Measurements from ENCODE around the gene LPAR2. TPM values are rescaled to one million over a fixed set of nuclear protein-coding genes. Genes with fewer than 3 reads are reported as not detected.
"Not testable (repeated sequence)": the region's sequence is repeated elsewhere in the genome, so short reads cannot be mapped to it uniquely, and the experiment has no call there.

The LPAR2 gene
- 44.2 and 45.2 TPM in 2 replicates for total RNA-seq

DNA sequence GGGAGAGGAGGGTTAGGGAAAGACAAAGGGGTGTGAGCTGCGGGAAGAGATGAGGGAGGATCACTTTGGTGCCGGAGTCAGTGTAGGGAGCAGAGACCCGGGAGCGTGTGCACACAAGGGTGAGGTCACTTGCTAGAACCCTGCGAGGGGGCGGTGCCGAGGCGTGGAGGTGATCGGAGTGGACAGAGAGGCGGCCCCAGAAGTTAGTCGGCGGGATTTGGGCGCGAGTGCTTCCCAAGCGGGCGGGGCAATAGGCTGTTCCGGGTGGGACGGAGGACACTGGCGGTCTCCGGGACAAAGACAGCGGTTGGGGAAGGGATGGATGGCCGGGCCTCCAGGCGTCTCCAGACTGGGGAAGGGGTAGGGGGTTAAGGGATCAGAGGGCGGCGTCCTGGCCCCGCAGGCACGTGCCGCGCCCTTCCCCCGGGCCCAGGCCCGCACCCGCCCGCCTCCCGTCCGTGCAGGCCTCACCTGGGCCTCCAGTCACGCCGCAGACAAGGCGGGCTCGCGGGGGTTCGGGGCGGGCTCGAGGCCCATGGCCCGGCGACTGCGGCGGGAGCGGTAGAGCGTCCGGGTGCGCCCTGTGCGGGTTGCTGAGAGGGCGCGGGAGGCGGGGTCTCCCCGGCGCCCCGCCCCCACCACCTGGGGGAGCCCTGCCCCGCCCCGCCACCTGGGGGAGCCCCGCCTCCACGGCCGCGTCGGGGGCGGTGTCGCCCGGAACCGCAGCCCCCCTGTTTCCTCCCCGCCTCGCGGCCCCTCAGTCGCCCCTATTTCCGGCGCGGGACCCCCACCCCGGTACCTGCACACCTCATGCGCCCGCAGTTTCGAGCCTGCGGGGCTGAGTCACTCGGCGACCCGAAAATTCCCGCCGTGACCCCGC, at the start of gene LPAR2:
Gene LPAR2, minus strand, starts transcription at position 600 of the 880 bp plus-strand sequence. CDS start 945 bp downstream, outside the sequence.
- intact Hi-C loops (cut with micrococcal nuclease) = loop anchor here (1.0 to 5.0 kb wide), 3 partner anchors 10 to 86 kb away; partner anchors contain the start of genes GMIP and PBX4

DNA sequence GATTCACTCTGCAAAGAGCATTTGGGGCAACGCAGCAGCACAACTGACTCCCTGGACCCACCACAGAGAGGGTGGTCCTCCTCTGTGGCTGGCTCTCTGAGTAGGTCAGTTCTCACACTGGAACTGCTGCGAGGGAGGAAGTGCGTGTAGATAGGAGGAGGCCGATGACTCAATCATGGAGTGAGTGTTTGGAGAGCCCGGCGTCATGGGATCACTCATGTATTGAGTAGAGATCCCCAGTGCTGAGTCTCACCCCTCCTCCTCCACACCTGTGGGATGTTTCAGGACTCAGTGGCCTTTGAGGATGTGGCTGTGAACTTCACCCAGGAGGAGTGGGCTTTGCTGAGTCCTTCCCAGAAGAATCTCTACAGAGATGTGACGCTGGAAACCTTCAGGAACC, 49.6 kb upstream of the LPAR2 start:
- intact Hi-C loops (cut with micrococcal nuclease) = no loop called here

DNA sequence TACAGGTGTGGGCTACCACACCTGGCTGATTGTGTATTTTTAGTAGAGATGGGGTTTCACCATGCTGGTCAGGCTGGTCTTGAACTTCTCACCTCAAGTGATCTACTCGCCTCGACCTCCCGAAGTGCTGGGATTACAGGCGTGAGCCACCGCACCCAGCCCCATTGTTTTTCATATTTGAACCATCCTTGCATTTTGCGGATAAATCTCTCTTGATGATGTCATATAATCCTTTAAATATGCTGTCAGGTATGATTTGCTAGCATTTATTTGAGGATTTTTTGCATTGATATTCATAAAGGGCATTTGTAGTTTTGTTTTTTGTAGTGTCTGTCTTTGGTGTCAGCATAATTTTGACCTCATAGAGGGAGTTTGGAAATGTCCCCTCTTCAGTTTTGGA, 46.3 kb upstream of the LPAR2 start:
- intact Hi-C loops (cut with micrococcal nuclease) = no loop called here

DNA sequence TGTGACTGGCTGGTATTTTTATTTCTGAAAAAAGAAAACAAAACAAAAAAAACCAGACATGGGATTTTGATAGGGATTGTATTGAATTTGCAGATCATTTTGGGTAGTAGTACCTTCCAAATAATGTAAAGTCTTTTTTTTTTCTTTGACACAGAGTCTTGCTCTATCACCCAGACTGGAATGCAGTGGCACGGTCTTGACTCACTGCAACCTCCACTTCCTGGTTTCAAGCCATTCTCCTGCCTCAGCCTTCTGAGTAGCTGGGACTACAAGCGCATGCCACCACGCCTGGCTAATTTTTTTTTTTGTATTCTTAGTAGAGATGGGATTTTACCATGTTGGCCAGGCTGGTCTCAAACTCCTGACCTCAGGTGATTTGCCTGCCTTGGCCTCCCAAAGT, 44.8 kb upstream of the LPAR2 start:
- intact Hi-C loops (cut with micrococcal nuclease) = no loop called here

DNA sequence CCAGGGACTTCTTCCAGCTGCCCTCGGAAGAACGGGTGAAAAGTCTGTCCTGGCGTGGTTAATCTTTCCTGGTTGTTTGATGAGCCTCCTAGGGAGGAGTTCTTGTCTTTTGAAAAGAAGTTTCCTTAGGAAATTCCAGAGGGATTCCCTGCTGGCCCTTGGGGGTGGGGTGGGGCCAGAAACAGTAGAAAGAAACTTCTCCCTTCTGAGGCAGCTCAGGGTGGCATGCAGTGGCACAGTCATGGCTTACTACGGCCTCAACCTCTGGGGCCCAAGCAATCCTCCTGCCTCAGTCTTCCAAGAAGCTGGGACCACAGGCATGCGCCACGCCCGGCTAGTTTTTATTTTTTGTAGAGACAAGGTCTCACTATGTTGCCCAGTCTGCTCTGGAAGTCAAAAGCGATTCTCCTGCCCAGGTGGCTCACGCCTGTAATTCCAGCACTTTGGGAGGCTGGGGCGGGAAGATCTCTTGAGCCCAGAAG, 42.1 kb upstream of the LPAR2 start:
- intact Hi-C loops (cut with micrococcal nuclease) = no loop called here

DNA sequence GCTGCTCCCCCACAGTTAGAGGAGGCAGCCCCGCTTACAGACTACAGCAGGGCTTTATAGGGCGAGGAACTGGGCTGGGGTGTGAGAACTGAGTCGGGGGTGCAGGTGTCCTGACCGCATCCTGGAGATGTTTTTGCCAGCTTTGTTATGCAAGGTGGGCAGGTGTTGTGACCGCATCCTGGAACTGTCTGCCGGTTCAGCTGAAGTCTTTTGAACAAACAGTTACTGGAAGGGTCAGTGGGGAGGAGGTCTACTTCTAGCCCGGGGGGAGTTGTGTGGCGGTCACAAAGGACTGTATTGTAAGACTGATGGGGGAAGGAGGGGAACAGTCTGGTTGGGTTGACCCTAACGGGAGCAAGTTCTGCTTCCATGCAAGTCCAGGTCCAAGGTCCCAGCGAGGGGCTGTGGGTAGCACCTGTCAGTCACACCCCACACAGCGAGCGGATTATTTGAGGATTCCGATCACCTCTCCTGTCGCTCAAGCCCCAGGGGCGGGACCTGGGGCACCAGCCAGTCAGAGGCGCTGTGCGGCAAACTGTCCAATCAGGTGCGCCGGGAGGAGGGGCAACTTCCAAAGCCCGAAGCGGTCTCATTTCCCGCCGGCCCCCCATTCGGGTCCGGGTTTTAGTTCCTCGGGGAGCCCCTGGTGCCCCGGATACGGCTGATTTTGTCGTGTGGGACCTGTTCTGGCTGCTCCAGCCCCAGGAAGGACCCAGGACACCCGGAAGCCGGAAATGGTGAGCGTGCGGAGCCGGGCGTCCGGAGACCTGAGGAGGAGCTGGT, 40.4 kb upstream of the LPAR2 start, which contains the start of gene ZNF101:
Gene ZNF101, plus strand, starts transcription at position 610 of the 783 bp plus-strand sequence. Its CDS starts 125 bp downstream, at position 735.
- intact Hi-C loops (cut with micrococcal nuclease) = loop anchor here (1.0 to 2.0 kb wide), 5 partner anchors 65 to 232 kb away; partner anchors contain the start of genes ZNF14 and ZNF93

DNA sequence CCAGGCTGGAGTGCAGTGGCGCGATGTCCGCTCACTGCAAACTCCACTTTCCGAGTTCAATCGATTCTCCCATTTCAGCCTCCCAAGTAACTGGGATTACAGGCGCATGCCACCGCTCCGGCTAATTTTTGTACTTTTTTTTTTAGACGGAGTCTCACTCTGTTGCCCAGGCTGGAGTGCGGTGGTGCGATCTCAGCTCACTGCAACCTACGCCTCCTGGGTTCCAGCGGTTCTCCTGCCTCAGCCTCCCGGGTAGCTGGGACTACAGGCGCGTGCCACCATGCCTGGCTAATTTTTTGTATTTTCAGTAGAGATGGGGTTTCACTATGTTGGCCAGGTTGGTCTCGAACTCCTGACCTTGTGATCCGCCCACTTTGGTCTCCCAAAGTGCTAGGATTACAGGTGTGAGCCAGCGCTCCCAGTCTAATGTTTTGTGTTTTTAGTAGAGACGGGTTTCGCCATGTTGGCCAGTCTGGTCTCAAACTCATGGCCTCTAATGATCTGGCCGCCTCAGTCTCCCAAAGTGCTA, 37.5 kb upstream of the LPAR2 start:
- intact Hi-C loops (cut with micrococcal nuclease) = not testable (repeated sequence)

DNA sequence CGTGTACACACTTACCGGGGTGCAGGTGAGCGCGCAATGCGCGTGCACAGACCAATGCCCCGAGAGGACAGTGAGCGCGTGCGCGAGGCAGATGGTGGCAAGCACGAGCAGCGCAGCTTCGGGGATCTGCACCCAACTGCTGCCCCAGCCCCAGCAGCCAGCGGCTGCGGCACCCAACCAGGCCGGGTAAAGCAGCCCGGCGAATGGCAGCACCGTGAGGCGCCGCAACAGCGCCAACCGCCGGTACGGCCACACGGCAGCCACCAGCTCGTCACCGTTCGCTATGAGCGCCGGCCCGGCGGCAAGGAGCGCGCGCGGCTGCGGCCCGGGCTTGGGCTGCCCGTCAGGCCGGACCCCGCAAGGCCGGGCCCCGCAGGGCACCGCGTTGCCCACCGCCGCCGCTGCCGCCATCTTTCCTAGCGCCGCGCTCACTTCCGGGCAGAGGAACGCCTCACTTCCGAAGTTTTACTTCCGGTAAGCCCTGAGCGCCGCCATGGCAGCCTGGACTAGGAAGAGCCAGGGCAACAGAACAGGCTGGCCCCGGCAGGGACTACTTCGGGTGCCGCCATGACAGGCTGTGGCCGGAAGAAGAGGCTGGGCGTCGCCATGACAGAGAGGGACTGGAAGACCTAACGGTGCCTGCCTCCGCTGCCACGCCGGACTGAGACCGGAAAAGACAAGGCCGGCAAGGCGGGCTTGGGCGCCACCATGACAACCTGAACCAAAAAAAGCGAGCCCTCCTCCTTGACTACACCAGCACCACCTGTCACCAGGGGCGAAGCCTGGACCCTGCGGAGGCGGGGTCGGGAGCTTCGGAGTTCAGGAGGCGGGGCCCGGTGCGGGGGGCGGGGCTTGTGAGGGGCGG, 35.5 kb upstream of the LPAR2 start, which contains the start of gene ATP13A1:
Gene ATP13A1, minus strand, starts transcription at position 421 of the 865 bp plus-strand sequence. Its CDS starts 10 bp downstream, at position 411.
- intact Hi-C loops (cut with micrococcal nuclease) = loop anchor here (1.0 to 5.0 kb wide), 7 partner anchors 45 to 278 kb away; partner anchors contain the start of genes PBX4, ZNF14 and ZNF506

DNA sequence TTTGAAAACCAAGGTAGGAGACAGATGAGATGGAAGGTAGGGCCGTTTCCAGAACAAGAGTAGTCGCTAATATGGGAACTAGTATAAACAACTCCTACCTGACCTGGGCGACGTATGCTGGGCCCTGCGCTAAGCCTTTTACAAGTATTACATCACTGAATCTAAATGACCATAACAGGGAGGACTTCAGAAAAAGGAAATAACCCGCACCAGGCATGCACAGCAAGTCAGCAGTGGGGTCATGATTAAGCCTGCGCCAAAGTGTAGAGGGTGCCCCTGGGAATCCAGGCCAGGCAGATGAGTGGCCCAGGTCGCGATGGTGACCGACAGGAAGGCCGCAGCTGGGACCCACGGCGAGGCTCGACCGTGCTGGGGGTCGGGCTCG, 34.8 kb upstream of the LPAR2 start:
- intact Hi-C loops (cut with micrococcal nuclease) = loop anchor here (1.0 to 5.0 kb wide), 7 partner anchors 45 to 278 kb away; partner anchors contain the start of genes PBX4, ZNF14 and ZNF506

DNA sequence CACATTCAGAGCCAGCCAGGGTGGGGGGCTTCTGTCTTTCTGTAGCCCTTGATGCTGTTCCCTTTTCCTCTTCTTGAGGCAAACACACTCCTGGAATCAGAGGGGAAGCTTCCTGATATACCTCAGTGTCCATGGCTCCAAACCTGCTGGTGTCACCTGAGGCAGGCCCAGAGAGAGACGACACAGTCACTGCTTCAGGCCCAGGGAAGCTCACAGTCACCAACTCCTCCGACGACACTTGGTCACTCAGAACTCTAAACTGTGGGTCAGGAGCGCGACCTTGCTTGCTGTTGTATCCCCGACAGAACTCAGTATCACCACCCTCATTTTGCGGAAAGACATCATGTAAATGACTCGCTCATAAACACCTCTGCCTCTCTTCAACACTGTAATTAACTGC, 34.3 kb upstream of the LPAR2 start:
- intact Hi-C loops (cut with micrococcal nuclease) = loop anchor here (5.0 kb wide), 1 partner anchor 130 kb away; no protein-coding TSS in a partner anchor

DNA sequence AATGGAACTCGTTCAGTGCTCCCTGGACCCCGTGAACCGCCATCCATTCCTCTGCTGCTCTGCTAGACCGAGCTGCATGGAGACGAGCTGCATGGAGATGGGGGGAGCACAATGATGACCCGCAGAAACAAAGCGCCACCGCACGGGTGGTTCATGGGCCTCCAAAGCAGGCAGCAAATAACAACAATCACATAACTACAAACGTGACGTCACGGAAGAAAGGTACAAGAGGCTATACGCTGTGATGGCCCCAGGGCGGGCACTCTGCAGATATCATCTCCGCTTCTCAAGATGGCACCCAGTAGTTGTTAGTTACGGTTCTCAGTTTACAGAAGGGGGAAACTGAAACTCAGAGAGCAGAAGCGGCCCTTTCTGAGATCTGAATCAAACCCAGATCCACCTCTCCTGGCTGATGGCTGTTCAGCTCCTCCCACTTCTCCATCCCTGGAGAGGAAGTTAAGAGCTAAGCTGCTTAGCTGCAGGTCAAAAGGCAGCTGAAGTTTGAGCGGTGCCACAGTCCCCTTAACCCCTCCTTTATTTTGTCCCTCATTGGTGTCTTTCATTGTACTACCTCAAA, 33.7 kb upstream of the LPAR2 start:
- intact Hi-C loops (cut with micrococcal nuclease) = loop anchor here (5.0 kb wide), 1 partner anchor 129 kb away; no protein-coding TSS in a partner anchor

DNA sequence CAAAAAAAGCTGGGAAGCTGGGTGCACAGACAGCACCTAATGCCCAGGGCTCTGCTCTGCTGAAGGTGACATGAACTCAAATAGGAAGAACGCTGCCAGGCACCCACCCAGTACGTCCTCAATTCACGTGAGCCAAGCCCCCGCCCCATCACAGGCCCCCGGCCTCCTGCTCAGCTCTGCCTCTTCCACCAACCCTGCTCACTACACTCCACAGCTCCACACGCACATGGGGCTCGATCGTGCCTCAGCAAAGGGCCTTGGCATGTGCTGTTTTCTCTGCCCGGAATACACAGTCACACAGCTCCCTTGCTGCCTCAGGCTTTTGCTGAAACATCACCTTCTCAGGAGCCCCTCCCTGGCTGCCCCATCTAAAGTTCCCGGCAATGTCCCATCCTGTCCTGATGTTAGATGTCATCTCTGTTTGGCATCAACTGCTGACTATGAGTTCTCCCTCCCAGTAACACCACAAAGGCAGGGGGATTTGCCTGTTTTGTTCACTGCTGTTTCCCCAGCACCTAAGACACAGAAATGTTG, 33.2 kb upstream of the LPAR2 start:
- intact Hi-C loops (cut with micrococcal nuclease) = loop anchor here (5.0 kb wide), 1 partner anchor 129 kb away; no protein-coding TSS in a partner anchor

DNA sequence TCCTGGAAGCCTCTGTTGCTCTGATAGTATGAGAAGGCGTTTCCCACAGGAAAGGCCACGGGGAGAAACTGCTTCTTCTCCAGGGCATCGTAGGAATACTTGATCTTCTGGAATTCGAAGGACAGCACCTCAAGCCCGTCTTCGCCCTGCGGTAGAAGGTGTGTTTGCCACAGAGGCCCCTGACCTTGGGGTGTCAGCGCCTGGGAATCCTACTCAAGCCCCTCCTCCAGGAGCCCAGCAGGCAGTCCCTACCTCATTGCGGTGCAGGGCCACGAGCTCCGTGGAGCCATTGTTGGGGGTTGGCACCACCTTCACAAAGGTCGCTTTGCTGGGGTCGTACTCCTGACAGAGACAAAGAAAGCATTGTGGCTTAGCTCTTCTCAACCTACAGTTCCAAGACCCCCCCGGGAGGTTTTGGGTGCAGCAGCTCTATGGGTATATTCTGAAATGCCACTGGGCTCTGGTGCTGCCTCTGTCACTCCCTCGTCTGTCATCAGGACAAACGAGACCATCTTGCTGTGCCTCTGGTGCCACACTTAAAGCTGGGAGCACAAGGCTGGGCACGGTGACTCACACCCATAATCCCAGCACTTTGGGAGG, 31.7 kb upstream of the LPAR2 start:
- intact Hi-C loops (cut with micrococcal nuclease) = loop anchor here (5.0 kb wide), 1 partner anchor 127 kb away; no protein-coding TSS in a partner anchor

DNA sequence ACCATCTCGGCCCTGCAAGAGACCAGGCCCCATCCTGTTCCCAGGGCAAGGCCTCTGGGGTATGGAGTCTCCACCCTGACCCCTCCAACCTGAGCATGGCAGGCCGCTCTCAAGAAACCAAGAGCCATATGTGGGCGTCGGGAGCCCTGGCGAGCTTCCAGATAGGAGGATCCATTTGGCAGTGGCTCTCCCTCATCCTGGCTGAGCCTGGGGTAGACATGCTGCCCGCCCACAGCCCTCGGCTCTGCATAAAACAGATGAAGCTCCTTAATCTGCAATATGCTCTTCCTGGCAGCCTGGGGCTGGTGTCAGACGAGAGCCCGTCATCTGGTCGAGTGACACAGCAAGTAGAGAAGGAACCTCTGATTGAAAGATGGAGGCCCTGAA, 29.4 kb upstream of the LPAR2 start:
- intact Hi-C loops (cut with micrococcal nuclease) = no loop called here

DNA sequence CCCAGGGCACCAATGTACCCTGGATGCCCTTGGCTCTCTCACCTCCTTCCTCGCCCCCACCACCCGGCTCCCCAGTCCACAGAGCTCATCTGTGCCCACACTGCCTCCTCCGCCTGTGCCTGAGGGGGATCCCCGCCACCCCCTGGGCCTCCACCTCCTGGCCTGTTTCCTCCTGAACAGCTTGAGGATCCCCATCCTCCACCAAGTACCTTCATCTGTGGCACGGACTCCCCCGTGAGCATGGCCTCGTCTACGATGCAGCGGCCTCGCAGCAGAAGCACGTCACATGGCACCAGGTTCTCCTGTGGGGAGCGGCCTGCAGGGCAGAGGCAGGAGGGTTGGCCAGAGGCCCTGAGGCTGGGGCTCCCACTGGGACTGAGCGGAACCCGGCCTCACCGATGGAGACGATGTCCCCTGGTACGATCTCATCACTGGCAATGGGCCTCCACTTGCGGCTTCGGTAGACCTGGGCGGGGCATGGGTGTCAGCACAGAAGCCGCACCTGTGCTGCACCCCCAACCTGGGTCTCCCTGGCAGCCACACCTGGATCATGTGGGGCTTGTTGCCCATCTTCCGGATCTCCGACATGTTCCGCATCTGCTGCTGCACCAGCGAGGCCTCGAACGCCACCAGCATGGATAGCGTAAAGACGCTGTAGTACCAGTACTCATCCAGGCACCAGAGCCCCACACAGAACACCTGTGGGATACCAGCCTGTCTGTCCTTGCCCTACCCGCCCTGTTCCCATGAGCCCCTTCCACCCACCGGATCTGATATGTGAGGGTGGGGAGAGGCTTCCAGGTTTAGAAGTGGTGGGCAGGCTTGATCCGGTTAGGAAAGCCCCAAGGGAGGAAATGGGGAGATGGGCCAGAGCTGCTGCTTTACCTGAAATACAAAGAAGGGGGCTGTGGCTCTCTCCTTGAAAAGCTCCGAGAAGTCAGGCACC, 28.7 kb upstream of the LPAR2 start:
- intact Hi-C loops (cut with micrococcal nuclease) = no loop called here

DNA sequence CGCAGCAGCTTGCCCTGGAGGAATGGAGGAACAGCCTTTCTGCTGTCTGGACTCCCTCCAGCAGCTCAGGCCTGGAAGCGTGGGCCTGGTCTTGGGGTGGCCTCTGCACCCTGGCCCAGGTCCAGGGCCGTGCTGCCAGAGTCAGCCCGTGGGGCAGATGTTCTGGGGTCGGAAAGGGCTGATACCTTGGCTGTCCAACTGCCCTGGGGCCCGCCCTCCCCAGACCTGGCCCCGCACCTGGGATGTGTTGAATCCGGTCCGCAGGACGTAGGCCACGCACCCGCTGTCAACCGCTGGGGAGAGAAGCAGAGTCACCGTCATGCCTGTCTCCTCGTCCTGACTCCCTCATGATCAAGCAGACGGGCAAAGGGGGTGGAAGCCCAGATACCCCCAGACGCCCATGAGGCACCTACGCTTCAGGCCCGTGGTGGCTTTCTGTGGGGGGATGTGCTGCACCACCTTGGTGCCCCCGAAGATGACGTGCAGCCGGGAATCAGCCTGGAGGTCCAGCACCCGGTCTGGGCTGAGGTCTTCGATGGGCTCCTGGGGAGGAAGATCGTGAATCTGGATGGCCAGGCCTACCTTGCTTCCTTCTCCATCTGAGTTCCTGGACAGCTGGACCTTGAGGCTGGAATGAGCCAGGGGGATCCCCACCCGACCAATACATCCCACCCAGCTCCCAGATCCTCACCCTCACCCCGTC, 27.8 kb upstream of the LPAR2 start:
- intact Hi-C loops (cut with micrococcal nuclease) = no loop called here

DNA sequence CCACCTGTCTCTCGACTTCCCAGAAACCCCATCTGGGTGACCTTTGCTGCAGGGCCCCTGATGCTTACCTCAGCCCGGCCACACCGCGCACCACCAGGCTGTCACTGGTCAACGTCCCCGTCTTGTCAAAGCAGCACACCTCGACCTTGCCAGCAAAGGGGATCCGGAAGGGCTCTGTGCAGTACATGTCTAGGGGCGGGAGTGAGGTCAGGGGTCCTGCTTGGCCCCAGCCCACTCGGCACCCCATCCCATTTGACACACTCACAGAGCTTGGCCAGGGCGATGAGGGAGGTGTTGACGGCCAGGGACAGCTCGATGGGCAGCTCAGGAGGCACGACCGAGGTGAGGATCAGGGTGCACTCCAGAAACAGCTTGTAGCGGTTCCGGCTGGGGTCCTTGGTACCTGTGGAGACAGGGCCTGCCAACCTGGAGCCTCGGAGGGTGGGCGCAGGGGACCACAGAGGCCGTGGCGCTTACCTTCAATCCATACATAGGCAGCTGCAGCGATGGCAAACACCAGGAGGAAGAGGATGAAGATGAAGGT, 27.1 kb upstream of the LPAR2 start:
- intact Hi-C loops (cut with micrococcal nuclease) = no loop called here
